Measurements from ENCODE around the gene JAKMIP1.
"Not testable (repeated sequence)": the region's sequence is repeated elsewhere in the genome, so short reads cannot be mapped to it uniquely, and the experiment has no call there.

The JAKMIP1 gene

GRCh38 chr4:6141021-6141420, 59.3 kb downstream of the JAKMIP1 start:
- DNase-seq, result not testable (repeated sequence)

GRCh38 chr4:6137747-6138135, 62.6 kb downstream of the JAKMIP1 start:
- no peak for DNase-seq

- DNase-seq, result no peak
Measured at GRCh38 chr4:6137027-6137746, 63.2 kb downstream of the JAKMIP1 start.

GRCh38 chr4:6134612-6135220, 65.6 kb downstream of the JAKMIP1 start:
- DNase-seq, result no peak

- no peak for DNase-seq
Measured at GRCh38 chr4:6132716-6133115, 67.6 kb downstream of the JAKMIP1 start.

DNA sequence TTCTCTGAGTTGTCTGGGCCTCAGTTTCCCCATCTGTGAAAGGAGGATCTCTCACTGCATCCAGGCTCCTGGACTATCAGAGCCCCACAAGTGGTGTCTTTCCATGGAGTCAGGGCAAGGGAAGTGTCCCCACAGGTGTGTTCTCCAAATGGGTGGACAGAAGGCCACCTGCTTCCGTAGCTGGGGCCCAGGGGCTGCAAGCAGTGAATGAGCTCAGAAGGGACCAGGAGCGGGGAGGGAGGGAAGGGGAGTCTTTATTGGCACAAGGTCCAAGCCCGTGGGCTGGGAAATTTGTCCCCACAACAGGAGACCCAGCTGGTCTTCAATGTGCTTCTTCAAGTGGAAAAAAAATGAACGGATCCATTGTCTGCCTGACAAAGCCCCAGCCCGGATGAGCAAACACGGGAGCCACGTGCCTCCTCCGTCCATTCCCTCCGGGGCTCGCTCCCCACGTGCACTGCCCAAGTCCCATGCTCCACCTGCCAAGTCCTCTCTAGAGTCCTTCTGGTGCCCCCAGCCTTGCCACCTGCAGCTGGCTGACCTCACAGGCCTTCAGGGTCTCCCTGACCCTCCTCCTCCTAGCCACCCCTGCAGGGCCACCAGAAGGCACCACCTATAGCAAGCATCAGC, 72.0 kb downstream of the JAKMIP1 start:
- DNase-seq, result no peak

DNA sequence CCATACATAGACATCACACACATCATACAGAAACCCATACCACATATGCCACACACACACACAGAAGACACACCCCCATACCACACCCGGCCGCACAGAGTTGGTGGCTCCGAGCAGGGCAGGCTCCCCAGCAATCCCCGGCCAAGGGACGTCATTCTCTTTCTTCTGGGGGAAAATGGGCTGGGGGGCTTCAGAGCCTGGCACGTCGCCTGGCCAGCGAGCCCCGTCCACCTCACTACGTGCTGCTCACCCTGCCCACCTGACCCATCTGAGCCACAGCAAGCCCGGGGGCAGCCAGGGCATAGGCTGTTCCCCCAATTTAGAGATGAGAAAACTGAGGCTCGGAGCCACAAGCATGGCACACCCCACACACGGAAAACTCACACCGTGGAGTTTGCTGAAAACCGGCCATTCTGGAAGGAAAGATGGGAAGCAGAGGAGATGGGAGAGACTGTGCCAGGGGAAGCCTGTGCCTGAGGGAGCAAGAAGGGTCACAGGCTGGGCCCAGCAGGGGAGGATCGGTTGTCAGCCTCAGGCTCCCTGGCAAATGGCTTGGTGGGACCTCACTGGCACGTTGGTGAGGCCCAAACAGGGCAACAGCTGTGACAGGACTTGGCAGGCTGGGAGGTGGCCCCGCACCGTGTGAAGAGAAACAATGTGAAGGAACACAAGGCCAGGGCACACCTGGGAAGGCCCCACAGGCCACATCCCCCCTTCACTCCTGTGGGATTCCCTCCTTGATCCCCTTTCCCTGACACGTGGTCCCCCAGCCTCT, 73.2 kb downstream of the JAKMIP1 start:
- DNase-seq, result no peak

- DNase-seq, result no peak
Measured at GRCh38 chr4:6125103-6125651, 75.2 kb downstream of the JAKMIP1 start.

DNA sequence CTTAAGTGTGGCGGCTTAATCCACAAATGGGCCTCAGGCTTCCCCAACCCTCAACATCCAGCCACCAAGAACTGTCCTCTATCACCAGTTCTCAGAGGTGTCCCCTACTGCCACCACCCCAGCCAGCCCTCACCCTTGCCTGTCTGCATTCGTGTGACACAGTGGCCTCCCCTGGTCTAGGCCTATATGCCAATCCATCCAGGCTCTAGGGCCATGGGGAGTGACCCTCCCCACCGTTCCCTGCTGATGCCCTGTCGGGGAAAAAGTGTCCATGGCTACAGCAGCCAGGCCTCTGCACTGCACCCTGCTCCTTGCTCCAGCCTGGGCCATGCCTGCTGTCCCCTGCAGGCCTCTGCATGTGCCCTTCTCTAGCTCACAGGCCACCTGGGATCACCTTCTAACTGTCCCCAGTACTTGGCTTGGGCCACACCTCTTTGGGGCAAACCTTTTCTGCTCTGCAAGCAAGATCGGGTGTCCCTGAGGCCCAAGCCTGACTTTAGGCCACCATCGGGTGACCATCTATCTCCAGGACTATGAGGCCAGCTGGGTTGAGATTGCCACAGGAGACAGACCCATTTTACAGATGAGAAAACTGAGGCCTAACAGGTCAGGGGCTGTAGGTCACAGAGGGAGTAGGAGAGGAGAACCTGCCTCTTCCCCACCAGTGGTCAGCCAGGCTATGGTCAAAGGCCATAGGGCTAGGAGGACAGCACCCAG, 75.8 kb downstream of the JAKMIP1 start:
- no peak for DNase-seq

DNA sequence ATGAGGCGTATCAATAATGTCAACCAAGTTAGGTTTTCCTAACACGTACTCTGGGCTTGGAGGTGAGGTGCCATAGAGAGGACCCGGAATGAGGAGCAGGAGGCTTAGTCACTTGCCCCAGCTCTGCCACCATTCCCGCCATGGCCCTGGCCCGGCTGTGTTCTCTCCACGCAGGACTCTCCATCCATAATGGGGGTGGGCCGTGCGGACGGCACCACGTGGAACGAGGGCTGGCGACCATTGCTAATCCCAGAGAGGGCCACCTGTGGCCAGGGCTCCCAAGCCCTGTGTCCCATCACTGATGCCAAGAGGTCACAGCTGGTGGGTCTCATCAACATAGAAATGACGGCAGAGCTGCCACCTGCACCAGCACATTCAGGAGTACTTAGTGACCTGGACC, 76.4 kb downstream of the JAKMIP1 start:
- no peak for DNase-seq

DNA sequence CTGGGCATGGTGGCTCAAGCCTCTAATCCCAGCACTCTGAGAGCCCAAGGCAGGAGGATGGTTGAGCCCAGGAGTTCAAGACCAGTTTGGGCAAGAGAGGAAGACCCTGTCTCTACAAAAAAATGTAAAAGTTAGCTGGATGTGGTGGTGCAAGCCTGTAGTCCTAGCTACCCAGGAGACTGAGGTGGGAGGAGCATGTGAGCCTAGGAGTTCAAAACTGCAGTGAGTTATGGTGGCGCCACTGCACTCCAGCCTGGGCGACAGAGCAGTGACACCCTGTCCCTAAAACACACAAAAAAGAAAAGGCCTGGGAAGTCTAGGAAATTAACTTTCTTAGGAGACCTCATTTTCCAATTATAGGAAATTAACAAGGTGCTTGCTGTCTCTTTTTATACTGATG, 76.8 kb downstream of the JAKMIP1 start:
- no peak for DNase-seq

- DNase-seq, result no peak
Measured at GRCh38 chr4:6123116-6123515, 77.2 kb downstream of the JAKMIP1 start.

DNA sequence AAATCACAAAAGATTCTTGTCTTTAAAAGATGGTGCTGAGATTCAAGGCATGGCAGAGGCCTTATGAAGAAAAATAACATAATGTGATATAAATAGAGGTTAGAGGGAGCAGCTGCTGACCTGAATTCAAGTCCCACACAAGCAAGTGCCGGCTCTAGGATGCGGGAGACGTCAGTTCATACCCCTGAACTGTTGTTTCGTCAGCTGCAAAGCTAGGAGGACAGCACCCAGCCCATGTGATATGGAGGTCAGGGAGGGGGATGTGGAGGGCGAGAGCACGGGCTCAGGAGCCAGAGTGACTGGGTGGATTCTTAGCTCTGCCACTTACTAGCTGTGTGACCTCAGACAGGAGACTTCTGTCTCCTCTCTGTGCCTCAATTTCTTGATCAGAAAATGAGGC, 77.9 kb downstream of the JAKMIP1 start:
- DNase-seq, result no peak

DNA sequence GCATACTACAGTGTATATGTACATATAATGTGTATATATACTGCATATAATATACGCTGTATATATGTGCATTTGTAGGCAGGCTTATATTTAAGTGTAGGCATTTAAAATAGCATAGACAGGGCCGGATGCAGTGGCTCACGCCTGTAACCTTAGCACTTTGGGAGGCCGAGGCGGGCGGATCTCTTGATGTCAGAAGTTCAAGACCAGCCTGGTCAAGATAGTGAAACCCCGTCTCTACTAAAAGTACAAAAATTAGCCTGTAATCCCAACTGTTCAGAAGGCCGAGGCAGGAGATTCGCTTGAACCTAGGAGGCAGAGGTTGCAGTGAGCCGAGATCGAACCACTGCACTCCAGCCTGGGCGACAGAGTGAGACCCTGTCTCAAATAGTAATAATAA, 78.4 kb downstream of the JAKMIP1 start:
- DNase-seq, result no peak

- no peak for DNase-seq
Measured at GRCh38 chr4:6121276-6121850, 79.0 kb downstream of the JAKMIP1 start.

DNA sequence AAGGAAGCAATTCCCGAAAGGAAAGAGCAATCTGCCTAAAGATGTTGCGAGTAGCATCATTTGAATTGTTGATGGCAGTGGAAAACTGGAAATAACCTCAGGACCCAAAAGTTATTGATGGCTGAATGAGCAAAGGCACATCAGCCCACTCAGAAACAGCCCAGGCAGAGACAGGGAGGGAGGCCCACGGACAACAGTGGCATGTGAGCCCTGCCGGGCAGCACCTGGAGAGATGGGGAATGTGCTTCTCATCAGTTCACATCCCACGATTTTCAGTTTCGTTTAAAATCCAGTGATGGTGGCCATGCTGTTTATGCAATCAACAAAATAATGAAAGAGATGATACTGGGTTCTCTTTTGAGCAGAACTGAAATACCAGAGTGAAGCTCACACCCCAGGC, 80.0 kb downstream of the JAKMIP1 start:
- no peak for DNase-seq

- DNase-seq, result no peak
Measured at GRCh38 chr4:6119507-6120020, 80.8 kb downstream of the JAKMIP1 start.

DNA sequence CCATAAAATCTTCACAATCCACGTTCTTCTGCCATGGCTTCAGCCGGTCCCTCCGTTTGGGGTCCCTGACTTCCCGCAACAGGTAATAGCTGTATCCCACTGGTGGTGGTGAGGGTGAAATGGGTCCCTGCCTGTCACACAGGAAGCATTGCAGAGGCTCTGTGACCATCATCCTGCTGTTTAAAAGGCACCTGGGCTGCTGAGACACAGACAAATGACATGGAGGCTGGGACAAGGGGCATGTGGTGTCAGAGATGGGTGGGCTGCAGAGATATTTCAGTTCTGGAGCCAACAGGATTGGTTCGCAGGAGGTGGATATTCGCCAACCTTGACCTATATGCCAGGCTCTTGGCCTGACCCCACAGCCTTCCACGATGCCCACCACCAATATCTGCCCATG, 82.1 kb downstream of the JAKMIP1 start:
- no peak for DNase-seq

GRCh38 chr4:6116696-6117285, 83.6 kb downstream of the JAKMIP1 start:
- DNase-seq, result no peak

- DNase-seq, result no peak
Measured at GRCh38 chr4:6115746-6116586, 84.4 kb downstream of the JAKMIP1 start.

DNA sequence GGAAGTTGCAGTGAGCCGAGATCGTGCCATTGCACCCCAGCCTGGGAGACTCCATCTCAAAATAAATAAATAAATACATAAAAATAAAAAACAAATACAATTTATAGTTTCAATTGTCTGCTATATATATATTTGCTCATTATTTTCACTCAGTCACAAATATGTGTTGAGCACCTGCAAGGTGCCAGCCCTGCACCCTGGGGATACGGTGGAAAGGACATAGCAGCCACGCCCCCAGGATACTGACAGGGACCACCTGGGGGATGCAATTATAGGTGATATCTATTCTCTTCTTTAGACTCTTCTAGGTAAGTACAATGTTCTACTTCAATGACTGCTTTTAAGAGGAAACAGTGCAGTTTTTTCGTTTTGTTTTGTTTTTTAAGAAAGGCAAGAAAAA, 85.0 kb downstream of the JAKMIP1 start:
- no peak for DNase-seq

Data from fibroblast of upper back skin (primary cell).